GM19468 (cell line): ENCODE measurements around the gene FAM131A.
A peak's percentile ranks its signal among the peaks of the same experiment; 100 is the strongest.

Experiments used
- ATAC-seq: cut with Tn5 transposase; IDR thresholded peaks from one replicate; pipeline ENCODE4 v1.9.1; 2021; ENCODE audit warnings: mild to moderate bottlenecking, moderate library complexity, moderate number of reproducible peaks; ENCODE audit not compliant: unreplicated experiment; ENCODE audit errors: extremely low read depth

The FAM131A gene

DNA sequence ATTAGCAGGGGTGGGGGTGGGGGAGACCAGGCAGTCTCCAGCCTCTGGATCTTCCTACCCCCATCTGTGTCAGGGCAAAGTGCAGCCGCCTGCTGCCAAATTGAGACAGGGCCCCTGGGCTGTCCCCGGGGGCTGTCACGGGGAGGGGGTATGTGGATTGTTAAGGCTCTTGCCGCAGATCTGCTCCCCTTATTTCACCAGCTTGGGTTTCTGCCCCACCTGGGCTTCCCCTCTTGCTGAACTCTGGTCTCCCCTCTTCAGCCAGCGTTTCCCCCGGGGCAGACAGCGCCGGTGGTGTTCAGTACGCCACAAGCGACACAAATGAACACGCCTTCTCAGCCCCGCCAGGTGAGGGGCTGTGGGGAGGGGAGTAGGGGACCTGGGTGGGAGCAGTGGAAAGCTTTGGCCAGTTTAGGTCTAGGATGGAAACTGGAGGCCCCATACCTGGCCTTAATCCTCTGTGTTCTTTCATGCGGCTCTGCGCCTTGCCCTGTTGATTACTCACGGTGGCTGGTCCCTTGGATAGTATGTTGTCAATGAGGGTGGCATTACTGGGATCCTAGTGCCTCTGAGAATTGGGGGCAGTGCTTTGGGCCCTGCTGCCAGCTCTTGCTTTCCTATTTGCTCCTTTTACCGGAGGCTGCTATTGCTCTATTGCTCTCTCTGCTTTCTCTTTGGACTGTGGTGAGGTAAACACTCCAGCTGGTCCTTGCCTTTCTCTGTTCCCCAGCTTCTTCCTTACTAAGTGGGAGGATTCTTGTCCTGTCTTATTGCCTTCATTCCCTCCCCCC, 21.3 kb upstream of the FAM131A start:
- no peak for ATAC-seq

DNA sequence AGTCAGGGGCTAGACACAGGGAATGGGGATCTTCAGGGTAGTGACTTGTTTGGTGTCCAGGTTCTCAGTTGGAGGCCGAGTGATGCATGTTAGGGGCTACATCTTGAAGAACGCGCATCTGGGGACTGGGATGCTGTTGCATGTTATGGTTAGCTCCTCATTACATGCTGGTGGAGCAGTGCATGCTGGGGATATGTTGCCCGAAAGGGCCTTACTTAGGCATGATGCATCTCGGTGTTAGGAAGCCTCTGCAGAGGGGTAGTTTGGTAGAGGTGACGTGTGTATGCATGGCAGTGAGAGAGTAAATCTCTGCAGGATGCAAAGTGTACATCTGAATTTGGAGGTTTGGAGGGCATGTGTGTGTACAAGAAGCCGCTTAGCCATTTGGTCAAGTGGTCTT, 20.6 kb upstream of the FAM131A start:
- no peak for ATAC-seq

DNA sequence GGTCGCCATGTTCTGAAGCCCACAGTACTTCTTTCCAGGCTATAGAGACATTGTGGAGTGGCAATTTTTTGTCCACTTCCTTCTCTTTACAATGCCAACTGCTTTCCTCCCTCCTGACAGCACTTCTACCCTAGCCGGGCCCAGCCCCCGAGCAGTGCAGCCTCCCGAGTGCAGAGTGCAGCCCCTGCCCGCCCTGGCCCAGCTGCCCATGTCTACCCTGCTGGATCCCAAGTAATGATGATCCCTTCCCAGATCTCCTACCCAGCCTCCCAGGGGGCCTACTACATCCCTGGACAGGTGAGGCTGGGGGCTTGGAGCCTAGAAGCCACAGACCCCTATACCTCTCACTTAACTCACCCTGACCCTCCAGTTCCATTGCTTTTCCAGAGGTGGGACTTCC, 20.2 kb upstream of the FAM131A start:
- no peak for ATAC-seq

DNA sequence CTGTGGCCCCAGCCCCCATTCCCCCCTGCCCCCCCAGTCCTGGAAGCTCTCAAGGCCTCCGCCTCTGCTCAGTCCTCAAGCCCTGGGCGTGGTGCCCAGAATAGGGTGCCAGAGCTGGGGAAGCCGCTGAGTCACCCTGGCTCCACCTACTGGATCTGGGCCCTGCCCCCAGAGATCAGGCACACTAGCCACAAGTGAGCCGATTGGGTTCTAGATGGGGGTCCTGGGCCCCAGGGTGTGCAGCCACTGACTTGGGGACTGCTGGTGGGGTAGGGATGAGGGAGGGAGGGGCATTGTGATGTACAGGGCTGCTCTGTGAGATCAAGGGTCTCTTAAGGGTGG, 17.3 kb upstream of the FAM131A start:
- ATAC-seq, result no peak

DNA sequence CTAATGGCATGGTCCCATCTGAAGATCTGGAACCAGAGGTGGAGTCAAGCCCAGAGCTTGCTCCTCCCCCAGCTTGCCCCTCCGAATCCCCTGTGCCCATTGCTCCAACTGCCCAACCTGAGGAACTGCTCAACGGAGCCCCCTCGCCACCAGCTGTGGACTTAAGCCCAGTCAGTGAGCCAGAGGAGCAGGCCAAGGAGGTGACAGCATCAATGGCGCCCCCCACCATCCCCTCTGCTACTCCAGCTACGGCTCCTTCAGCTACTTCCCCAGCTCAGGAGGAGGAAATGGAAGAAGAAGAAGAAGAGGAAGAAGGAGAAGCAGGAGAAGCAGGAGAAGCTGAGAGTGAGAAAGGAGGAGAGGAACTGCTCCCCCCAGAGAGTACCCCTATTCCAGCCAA, 15.7 kb upstream of the FAM131A start:
- no peak for ATAC-seq

DNA sequence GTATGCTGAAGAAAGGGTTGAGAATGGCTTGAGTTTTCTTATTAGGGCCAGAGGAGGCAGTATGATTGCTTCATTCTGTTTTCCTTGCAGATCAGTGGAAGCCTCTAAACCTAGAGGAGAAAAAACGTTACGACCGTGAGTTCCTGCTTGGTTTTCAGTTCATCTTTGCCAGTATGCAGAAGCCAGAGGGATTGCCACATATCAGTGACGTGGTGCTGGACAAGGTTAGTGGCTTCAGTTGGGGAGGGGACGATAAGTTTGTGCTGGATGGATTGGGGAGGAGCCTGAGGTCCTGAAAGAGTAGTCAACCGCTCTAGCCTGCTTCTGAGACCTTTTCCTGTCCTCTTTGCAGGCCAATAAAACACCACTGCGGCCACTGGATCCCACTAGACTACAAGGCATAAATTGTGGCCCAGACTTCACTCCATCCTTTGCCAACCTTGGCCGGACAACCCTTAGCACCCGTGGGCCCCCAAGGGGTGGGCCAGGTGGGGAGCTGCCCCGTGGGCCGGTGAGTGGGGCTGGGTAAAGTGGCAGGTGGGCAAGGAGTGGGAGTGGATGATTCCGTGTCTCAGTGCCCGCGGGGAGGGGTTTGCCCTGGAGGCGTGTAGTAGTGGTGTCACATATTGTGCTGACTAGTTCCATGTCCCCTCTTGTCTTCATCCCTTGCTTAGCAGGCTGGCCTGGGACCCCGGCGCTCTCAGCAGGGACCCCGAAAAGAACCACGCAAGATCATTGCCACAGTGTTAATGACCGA, 14.5 kb upstream of the FAM131A start:
- ATAC-seq, result no peak

DNA sequence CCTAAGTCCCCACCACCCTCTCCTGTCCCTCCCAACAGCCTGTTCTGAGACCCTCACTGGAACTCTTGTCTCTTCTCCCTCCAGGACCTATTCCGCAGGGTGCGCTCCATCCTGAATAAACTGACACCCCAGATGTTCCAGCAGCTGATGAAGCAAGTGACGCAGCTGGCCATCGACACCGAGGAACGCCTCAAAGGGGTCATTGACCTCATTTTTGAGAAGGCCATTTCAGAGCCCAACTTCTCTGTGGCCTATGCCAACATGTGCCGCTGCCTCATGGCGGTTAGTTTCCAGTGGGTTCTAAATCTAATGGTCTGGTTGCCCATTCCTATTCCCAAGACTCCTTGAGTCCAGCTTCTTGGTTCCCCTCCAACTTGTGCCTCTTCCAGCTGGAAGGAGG, 13.7 kb upstream of the FAM131A start:
- ATAC-seq, result no peak

DNA sequence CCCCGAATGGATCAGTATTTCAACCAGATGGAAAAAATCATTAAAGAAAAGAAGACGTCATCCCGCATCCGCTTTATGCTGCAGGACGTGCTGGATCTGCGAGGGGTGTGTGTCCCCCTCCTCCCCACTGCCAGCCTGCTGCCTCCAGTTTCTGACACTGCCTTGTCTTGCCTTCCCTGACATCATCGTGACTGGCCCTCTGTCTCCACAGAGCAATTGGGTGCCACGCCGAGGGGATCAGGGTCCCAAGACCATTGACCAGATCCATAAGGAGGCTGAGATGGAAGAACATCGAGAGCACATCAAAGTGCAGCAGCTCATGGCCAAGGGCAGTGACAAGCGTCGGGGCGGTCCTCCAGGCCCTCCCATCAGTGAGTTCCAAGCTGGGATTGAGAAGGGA, 12.1 kb upstream of the FAM131A start:
- ATAC-seq, result no peak

DNA sequence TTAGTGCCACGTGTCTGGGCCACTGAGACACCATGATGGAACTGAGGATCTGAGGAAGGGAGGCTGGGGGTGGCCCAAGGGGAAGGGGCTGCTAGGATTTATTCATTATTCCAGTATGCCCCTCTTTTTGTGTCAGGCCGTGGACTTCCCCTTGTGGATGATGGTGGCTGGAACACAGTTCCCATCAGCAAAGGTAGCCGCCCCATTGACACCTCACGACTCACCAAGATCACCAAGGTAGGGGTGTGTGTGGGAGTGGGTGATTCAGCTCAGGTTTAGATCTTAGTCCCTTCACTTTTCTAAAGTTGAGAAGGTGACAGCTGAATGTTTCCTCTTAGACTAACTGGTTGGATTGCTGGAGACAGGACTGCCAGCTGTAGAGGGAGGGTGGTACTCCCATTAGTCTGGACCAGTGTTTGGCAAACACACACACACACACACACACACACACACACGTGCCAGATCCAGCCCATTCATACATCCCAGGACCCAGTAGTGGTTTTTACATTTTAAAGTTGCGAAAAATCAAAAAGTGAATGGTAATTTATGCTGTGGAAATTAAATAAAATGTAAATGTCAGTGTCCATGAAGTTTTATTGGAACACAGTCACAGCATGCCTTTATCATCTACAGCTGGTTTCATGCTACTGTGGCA, 11.6 kb upstream of the FAM131A start:
- ATAC-seq, result no peak

DNA sequence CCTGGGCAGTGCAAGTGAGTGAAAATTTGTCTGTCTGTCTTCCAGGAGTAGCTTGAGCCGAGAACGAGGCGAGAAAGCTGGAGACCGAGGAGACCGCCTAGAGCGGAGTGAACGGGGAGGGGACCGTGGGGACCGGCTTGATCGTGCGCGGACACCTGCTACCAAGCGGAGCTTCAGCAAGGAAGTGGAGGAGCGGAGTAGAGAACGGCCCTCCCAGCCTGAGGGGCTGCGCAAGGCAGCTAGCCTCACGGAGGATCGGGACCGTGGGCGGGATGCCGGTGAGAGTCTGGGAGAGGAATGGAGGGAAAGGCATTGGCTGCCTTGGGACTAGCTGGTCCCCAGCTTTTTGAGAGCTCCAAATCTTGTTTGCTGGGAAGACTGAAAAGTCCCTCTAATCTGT, 10.2 kb upstream of the FAM131A start:
- no peak for ATAC-seq

DNA sequence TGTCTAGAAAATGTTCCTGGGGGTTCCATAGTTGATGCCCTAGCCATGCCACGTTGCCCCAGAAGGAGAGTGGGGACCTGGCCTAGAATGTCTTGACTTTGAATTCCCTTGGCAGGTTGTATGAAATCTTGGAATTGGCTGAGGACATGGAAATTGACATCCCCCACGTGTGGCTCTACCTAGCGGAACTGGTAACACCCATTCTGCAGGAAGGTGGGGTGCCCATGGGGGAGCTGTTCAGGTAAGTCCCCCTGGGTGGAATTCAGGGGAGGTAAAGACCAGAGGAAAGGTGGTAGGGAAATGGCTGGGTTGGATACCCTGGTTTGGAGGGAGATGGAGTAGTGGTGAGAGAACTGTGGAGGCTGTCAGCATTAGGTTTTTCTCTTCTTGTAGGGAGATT, 8.9 kb upstream of the FAM131A start:
- no peak for ATAC-seq

DNA sequence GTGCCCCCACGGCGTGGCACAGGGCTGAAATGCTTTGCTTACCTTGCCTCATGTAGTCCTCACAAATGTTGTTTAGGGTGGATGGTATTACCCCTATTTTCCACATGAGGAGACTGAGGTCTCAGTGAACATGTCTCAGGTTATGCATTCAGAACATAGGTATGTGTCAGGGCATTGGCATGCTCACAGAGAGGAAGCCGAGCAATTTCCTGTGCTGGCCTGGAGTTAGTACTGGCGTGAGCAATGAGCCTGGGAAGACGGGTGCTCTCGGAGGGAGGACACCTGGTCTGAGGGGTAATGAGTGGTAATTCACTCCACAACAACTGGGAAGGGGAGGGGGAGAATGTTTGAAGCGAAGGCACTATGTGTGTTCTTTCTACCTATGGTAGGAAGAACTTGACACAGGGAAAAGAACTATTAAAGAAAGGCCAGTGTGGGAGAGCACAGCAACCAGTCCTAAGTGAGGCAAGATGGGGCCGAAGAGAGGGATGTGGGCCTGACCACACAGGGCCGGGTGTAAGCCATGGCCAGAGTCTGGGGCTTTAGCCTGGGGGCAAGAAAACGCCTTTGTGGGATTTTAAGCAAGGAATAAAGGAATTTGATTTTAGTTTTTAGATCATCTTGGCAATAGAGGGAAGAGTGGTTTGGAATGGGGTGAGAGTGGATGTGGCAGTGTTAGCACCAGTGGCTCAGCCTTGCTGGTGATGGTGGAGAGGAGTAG, 4.9 kb upstream of the FAM131A start:
- ATAC-seq, result no peak

DNA sequence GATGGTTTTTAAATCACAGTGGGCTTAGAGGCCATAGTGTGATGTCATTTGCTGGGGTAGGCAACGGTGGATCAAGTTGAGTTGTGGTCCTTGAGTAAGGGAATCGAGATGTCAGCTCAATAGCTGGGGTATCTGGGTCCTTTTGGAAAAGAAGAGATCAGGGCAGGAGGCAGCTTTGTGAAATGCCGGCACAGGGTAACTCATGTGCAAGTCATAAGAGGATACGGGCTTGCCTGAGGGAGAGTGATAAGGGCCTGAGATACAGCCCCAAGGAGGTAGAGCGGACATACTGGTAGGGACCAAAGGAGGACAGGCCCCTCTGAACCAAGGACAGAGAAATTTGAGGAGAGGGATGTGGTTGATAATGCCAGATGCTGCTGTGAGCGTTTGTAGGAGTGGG, 4.2 kb upstream of the FAM131A start:
- ATAC-seq, result no peak

DNA sequence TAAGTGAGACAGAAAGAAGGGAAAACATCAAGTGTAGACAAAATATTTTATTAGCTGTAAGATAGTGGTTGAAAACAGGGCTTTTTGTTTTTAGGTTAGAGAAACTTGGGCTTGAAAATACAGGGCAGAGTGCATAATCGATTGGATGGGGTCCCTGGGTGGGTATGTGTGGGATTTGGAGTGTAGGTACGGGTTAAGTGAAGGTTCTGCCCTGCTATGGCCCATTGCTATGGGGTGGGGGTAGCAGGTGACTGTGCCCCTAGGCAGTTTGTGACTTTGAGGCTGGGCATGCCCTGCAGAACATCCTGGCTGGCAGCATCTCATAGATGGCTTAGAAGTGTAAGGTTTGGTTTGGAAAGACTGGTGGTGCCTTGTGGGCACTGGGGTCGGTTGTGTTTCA, 3.7 kb upstream of the FAM131A start:
- ATAC-seq, result no peak

DNA sequence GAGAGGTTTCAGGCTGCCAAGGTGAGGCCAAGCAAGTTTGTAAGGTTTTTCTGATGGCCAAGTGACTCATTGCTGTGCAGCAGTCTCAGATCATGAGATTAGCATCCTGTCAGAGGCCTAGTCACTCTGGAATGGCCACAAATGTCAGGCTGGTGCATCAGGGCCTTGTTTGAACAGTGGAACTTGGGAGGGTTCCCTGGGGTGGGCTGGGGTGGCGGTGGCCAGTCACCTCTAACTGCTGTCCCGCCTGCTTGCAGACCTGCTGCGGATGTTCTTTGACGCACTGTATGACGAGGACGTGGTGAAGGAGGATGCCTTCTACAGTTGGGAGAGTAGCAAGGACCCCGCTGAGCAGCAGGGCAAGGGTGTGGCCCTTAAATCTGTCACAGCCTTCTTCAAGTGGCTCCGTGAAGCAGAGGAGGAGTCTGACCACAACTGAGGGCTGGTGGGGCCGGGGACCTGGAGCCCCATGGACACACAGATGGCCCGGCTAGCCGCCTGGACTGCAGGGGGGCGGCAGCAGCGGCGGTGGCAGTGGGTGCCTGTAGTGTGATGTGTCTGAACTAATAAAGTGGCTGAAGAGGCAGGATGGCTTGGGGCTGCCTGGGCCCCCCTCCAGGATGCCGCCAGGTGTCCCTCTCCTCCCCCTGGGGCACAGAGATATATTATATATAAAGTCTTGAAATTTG, 2.8 kb upstream of the FAM131A start:
- ATAC-seq, result no peak

DNA sequence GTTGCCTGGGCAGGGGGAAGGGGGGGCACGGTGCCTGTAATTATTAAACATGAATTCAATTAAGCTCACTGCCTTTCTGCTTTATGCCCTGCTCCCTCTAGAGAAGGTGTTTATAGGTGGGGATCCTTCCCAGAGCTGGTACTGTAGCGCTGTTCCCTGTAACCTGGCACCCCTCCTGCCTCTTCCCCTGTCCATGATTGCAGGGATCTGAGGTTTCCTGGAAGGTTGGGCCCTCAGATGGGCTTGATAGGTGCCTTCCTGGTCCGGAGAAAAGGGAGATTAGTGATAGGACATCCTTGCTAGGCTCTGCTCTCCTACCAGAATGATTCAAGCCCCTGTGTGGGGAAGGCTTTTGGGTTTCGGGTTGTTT, 2.1 kb upstream of the FAM131A start:
- ATAC-seq, result no peak

DNA sequence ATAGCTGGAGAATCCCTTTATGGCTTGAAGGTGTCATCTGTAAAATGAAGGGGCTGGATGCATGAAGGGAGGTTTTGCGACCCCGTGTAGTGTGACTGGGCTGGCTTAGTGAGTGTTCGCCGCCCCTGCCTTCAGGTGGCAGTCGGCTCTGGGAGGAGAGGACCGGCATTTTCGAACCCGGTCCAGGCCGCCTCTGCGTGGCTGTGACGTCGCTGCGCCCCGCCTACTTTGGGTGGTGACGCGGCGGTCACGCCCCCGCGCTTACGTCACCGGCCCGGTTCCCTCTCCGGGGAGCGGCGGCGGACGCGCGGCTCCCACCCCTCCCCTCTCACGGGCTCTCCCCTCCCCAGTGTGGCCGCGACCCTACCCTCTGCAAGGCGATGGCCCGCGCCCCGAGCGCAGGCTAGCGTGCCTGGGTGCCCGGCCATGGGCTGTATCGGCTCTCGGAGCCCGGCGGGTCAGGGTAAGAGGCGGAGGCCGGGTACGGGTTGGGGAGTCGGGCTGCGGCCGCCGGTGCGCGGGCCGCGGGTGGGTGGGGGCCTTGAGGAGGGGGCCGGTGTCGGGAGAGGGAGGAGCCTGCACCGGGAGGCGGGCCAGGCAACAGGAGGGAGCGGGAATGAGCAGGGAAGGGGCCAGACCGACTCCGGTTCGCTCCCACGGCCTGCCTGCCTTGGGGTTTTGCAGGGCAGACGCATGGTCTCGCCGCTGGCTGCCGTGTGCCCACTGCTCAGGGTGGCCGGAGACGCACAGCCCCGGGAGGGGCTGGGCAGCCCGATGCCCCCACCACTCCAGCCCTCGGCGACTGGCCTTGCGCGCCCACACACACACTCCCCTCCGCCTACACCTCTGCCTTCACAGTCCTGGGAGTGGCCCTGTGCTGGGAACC, 1.5 kb upstream of the FAM131A start:
- ATAC-seq, result peak; percentile 56

DNA sequence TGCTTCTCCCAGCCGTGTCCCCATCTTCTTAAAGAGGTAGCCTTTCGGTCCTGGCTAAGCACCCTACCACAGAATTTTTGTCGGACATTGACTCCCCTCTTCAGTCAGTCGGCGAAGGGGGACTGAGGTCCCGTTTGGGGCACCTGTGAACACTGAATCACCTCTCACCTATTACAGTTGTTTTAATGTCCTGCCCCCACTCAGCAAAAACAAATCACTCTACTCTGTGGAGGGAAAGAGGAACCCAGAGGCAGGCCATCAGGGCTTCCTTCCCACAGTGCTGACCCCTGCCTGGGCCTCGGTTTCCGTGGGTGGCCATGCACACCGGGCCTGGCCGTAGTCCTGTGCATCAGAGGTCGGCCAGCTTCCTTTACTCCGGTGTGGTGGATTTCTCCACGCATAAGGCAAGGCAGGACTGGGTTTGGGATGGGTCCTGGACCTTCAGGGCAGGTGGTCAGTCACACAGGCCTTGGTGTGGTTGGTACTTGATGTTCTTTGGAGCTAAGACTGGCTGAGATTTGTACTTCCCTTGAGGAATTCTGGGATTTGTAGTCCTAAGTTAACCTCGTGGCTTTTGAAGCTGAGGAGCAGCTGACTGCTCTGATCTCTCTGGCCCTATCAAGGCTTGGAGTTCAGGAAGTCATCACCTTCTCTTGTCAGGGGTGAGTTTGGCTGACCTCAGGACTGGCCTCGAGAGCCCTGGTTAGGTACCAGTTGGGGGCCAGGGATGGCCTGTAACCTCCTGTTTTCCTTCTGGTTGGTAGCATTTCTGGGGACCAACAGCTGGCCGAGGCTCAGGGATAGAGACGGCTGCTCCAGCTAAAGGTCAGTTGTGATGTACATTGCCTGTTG, 627 bp upstream of the FAM131A start:
- ATAC-seq, result no peak
